HepG2 (cell line): ENCODE results near the gene LASP1. TPM values are rescaled to one million over a fixed set of nuclear protein-coding genes. Genes with fewer than 3 reads are reported as not detected.
A peak's percentile ranks its signal among the peaks of the same experiment; 100 is the strongest.

ENCODE experiments used
- POLR2A ChIP-seq, 2 experiments: IDR thresholded peaks; 2 replicates each; pipeline ENCODE4 v1.6.1; 2011; ENCODE audit warnings: low read depth in 2 of 2, low read length in 2 of 2, mild to moderate bottlenecking in 1 of 2, moderate library complexity in 1 of 2; ENCODE audit not compliant: insufficient read depth in 1 of 2
- ZBTB4 ChIP-seq: sonication (generic); formaldehyde crosslinking; IDR thresholded peaks from 2 replicates; pipeline ENCODE4 v1.4.0; 2020; ENCODE audit warnings: missing genetic modification reagents, mild to moderate bottlenecking, borderline replicate concordance
- ZNF687 ChIP-seq: sonication (generic); formaldehyde crosslinking; IDR thresholded peaks from 2 replicates; pipeline ENCODE4 v1.5.1; 2020; ENCODE audit warnings: mild to moderate bottlenecking, missing genetic modification reagents, moderate library complexity
- polyA plus RNA-seq, 8 experiments: library from polyadenylated mRNA; depleted of rRNA in 3 of 8; stranded (reverse) in 7 of 8; unstranded in 1 of 8; fragments of >200 nt; fragmentation: Illumina TruSeq in 4 of 8; extraction: Trizol in 4 of 8; gene quantifications; 2 replicates each; pipeline versions ENCODE4 v1.2.1 to v1.2.3, GENCODE V29; 2011 to 2016; ENCODE audit warnings: low read depth in 4 of 8, missing spikeins in 1 of 8, mixed read lengths in 1 of 8; ENCODE audit not compliant: insufficient read depth in 1 of 8
- total RNA-seq, 5 experiments: library from RNA; depleted of rRNA; stranded (reverse); fragments of >200 nt; fragmentation: Illumina TruSeq; extraction: Trizol; gene quantifications; 2 replicates each; pipeline ENCODE4 v1.2.3, GENCODE V29; 2016; ENCODE audit warnings: low read depth in 1 of 5

The LASP1 gene
- total and polyA plus RNA-seq, 2 of the 13 experiments (the other 11 are each of a cell fraction or from before 2014, with no cell fraction given): 70.1 to 97.0 TPM

- TF ChIP-seq ZBTB4 (CRISPR knock-in tag) (peak; percentile 85; the same call in 1 of the 2 replicates), ZNF687 (CRISPR knock-in tag) (peak; percentile 11; the same call in 1 of the 2 replicates), POLR2A (IDR thresholded peaks at IDR 0.05; ENCODE audit: insufficient read depth in 1 of 2, low read depth in 2 of 2, low read length in 2 of 2) (0 out of 4 replicates have a peak, but pooled peaks of 1 of the 2 experiments have one; percentile 9)
Observed at GRCh38 chr17:38885728-38886642, 16.1 kb downstream of the LASP1 start (continued).
